H9 (cell line): ENCODE measurements around the gene FHOD3. TPM values are rescaled to one million over a fixed set of nuclear protein-coding genes. Genes with fewer than 3 reads are reported as not detected.
"Not testable (repeated sequence)": the region's sequence is repeated elsewhere in the genome, so short reads cannot be mapped to it uniquely, and the experiment has no call there.

Experiments
- DNase-seq: peaks from one replicate; pipeline ENCODE4 v3.0.0-alpha.2; 2017
- H2AFZ ChIP-seq: one replicate; pipeline ENCODE4 v1.6.1; 2013; ENCODE audit warnings: mild to moderate bottlenecking, low read length, control low read depth, moderate library complexity
- H2AK5ac ChIP-seq: 2 replicates; pipeline ENCODE4 v1.6.1; 2013; ENCODE audit warnings: low read length, control low read depth, mixed read lengths; ENCODE audit not compliant: insufficient read length
- H2BK120ac ChIP-seq: one replicate; pipeline ENCODE4 v1.6.1; 2013; ENCODE audit warnings: low read depth, mild to moderate bottlenecking, low read length, control low read depth, inconsistent platforms; ENCODE audit not compliant: poor library complexity, severe bottlenecking
- H2BK12ac ChIP-seq: 2 replicates; pipeline ENCODE4 v1.6.1; 2013; ENCODE audit warnings: low read length, control low read depth, mixed read lengths, low read depth; ENCODE audit not compliant: insufficient read length
- H2BK15ac ChIP-seq: 2 replicates; pipeline ENCODE4 v1.6.1; 2013; ENCODE audit warnings: low read depth, low read length, control low read depth
- H2BK20ac ChIP-seq: one replicate; pipeline ENCODE4 v1.6.1; 2013; ENCODE audit warnings: low read depth, mild to moderate bottlenecking, low read length, control low read depth, inconsistent platforms; ENCODE audit not compliant: poor library complexity, severe bottlenecking
- H2BK5ac ChIP-seq: 2 replicates; pipeline ENCODE4 v1.6.1; 2013; ENCODE audit warnings: low read length, control low read depth, mixed read lengths; ENCODE audit not compliant: insufficient read length
- H3K14ac ChIP-seq: 2 replicates; pipeline ENCODE4 v1.6.1; 2013; ENCODE audit warnings: low read length, control low read depth; ENCODE audit not compliant: insufficient read depth
- H3K18ac ChIP-seq: 2 replicates; pipeline ENCODE4 v1.6.1; 2013; ENCODE audit warnings: low read depth, mild to moderate bottlenecking, mixed read lengths, low read length, control low read depth; ENCODE audit not compliant: insufficient read length
- H3K23ac ChIP-seq: 2 replicates; pipeline ENCODE4 v1.6.1; 2013; ENCODE audit warnings: low read length, control low read depth, mixed read lengths, low read depth; ENCODE audit not compliant: insufficient read length
- H3K23me2 ChIP-seq: 2 replicates; pipeline ENCODE4 v1.6.1; 2013; ENCODE audit warnings: low read depth, mild to moderate bottlenecking, mixed read lengths, low read length, control low read depth; ENCODE audit not compliant: insufficient read length, poor library complexity, severe bottlenecking
- H3K27ac ChIP-seq: 2 replicates; pipeline ENCODE4 v1.5.1; 2013; ENCODE audit warnings: low read length, control low read depth, mixed read lengths, low read depth; ENCODE audit not compliant: insufficient read length
- H3K27me3 ChIP-seq: 2 replicates; pipeline ENCODE4 v1.6.1; 2013; ENCODE audit warnings: low read length, control low read depth, inconsistent platforms; ENCODE audit not compliant: insufficient read depth
- H3K4ac ChIP-seq: 2 replicates; pipeline ENCODE4 v1.6.1; 2013; ENCODE audit warnings: low read depth, mild to moderate bottlenecking, control low read depth, inconsistent platforms, low read length, moderate library complexity
- H3K4me1 ChIP-seq: 2 replicates; pipeline ENCODE4 v1.6.1; 2013; ENCODE audit warnings: low read length, control low read depth, inconsistent platforms; ENCODE audit not compliant: insufficient read depth
- H3K4me2 ChIP-seq: 2 replicates; pipeline ENCODE4 v1.6.1; 2013; ENCODE audit warnings: low read length, control low read depth, mixed read lengths; ENCODE audit not compliant: insufficient read length, insufficient read depth
- H3K56ac ChIP-seq: 2 replicates; pipeline ENCODE4 v1.6.1; 2013; ENCODE audit warnings: low read depth, mild to moderate bottlenecking, mixed read lengths, low read length, control low read depth; ENCODE audit not compliant: insufficient read length
- H3K79me1 ChIP-seq: 2 replicates; pipeline ENCODE4 v1.6.1; 2013; ENCODE audit warnings: low read depth, mild to moderate bottlenecking, moderate library complexity, low read length, control low read depth, inconsistent platforms; ENCODE audit not compliant: insufficient read depth, poor library complexity, severe bottlenecking
- H3K79me2 ChIP-seq: 2 replicates; pipeline ENCODE4 v1.6.1; 2013; ENCODE audit warnings: low read length, control low read depth, inconsistent platforms; ENCODE audit not compliant: insufficient read depth
- H3K9ac ChIP-seq: 2 replicates; pipeline ENCODE4 v1.6.1; 2013; ENCODE audit warnings: low read length, control low read depth, mixed read lengths; ENCODE audit not compliant: insufficient read length; ENCODE audit errors: extremely low read depth
- H3K9me3 ChIP-seq: one replicate; pipeline ENCODE4 v1.6.1; 2013; ENCODE audit warnings: low read depth, low read length, inconsistent platforms; ENCODE audit not compliant: control insufficient read depth
- H3T11ph ChIP-seq: one replicate; pipeline ENCODE4 v1.6.1; 2013; ENCODE audit warnings: mild to moderate bottlenecking, low read length, control low read depth, inconsistent platforms
- H4K20me1 ChIP-seq: one replicate; pipeline ENCODE4 v1.6.1; 2013; ENCODE audit not compliant: control insufficient read depth, insufficient read length, insufficient read depth
- H4K5ac ChIP-seq: 2 replicates; pipeline ENCODE4 v1.6.1; 2013; ENCODE audit warnings: low read depth, mild to moderate bottlenecking, mixed read lengths, low read length, control low read depth; ENCODE audit not compliant: insufficient read length
- H4K8ac ChIP-seq: replicated peaks from 2 replicates; pipeline ENCODE4 v1.6.1; 2013; ENCODE audit warnings: low read length, control low read depth, mixed read lengths, low read depth; ENCODE audit not compliant: insufficient read length
- H4K91ac ChIP-seq: 2 replicates; pipeline ENCODE4 v1.6.1; 2013; ENCODE audit warnings: low read depth, mild to moderate bottlenecking, moderate library complexity, mixed read lengths, low read length, control low read depth; ENCODE audit not compliant: insufficient read length
- H3K27ac Mint-ChIP-seq, 3 experiments: 2 replicates in 2 of 3; 3 replicates in 1 of 3; pipeline ENCODE4 v1.8.0; 2020 to 2021; ENCODE audit warnings: mixed read lengths in 3 of 3, mild to moderate bottlenecking in 1 of 3, moderate library complexity in 1 of 3
- H3K27me3 Mint-ChIP-seq: 2 replicates; pipeline ENCODE4 v1.8.0; 2021; ENCODE audit warnings: low read depth, mild to moderate bottlenecking, moderate library complexity, mixed read lengths
- H3K36me3 Mint-ChIP-seq, 3 experiments: 2 replicates in 2 of 3; 3 replicates in 1 of 3; pipeline ENCODE4 v1.8.0; 2020 to 2021; ENCODE audit warnings: low read depth in 3 of 3, mixed read lengths in 3 of 3; ENCODE audit not compliant: insufficient read depth in 1 of 3
- H3K4me1 Mint-ChIP-seq, 2 experiments: 2 replicates each; pipeline ENCODE4 v1.8.0; 2020; ENCODE audit warnings: mixed read lengths in 2 of 2
- H3K4me3 Mint-ChIP-seq, 2 experiments: 2 replicates in 1 of 2; 3 replicates in 1 of 2; pipeline ENCODE4 v1.8.0; 2020 to 2021; ENCODE audit warnings: mild to moderate bottlenecking in 2 of 2, mixed read lengths in 2 of 2, moderate library complexity in 1 of 2
- H3K9me3 Mint-ChIP-seq, 2 experiments: 2 replicates in 1 of 2; 3 replicates in 1 of 2; pipeline ENCODE4 v1.8.0; 2020; ENCODE audit warnings: mild to moderate bottlenecking in 2 of 2, mixed read lengths in 2 of 2, moderate library complexity in 1 of 2
- CTCF ChIP-seq: fragments of 200-600 bp; sonication (generic); conservative IDR thresholded peaks from 3 replicates; pipeline ENCODE4 v1.8.0; 2021; ENCODE audit warnings: antibody characterized with exemption, mild to moderate bottlenecking
- WGBS: extraction: QIAGEN DNeasy Blood & Tissue Kit; methylation state at CpG from one replicate; pipeline ENCODE4 v1.1.7; 2013; ENCODE audit warnings: missing lambda C conversion rate, low lambda C conversion rate, mixed read lengths; ENCODE audit not compliant: insufficient read length; ENCODE audit errors: extremely low coverage; 5-methylcytosine and 5-hydroxymethylcytosine counted together
- total RNA-seq: library from RNA; stranded (reverse); gene quantifications from 2 replicates; pipeline ENCODE4 v1.2.1, GENCODE V29; 2021

Gene FHOD3
- total RNA-seq, 1 experiment from 2014 or later = 8.0 TPM

- no CpG with 5 or more reads among the region's 7 CpGs for WGBS
- Histone ChIP-seq H3K4me1 (peaks cover 5% of the 10 kb centered on the region; the same call in 1 of the 2 replicates), H2BK5ac (no peak overlapping the region), H2AFZ (no peak overlapping the region), H4K91ac (no peak overlapping the region), H4K8ac (no peak overlapping the region), H3K14ac (no peak overlapping the region), H2BK20ac (no peak overlapping the region), H3T11ph (no peak overlapping the region), H3K27ac (no peak overlapping the region), H3K23ac (no peak overlapping the region), H3K9me3 (no peaks in the 10 kb centered on the region), H3K9ac (no peak overlapping the region), H2BK12ac (no peak overlapping the region), H4K20me1 (no peaks in the 10 kb centered on the region), H2BK15ac (no peak overlapping the region), H3K56ac (no peak overlapping the region), H3K4me2 (no peak overlapping the region), H3K23me2 (no peaks in the 10 kb centered on the region), H2AK5ac (no peak overlapping the region), H4K5ac (no peak overlapping the region), H3K79me1 (no peaks in the 10 kb centered on the region), H3K18ac (no peak overlapping the region), H2BK120ac (no peak overlapping the region), H3K4ac (no peak overlapping the region), H3K79me2 (no peaks in the 10 kb centered on the region), H3K27me3 (no peaks in the 10 kb centered on the region)
- DNase-seq = no peak
- Mint-ChIP-seq H3K27me3 (no peaks in the 10 kb centered on the region), H3K27ac (no peak overlapping the region), H3K4me1 (peaks cover 13 to 19% of the 10 kb centered on the region in 2 experiments), H3K36me3 (peaks cover 0 to 6% (median 0%) of the 10 kb centered on the region in 3 experiments; a peak in 3 of 7 replicates), H3K9me3 (no peaks in the 10 kb centered on the region), H3K4me3 (no peak overlapping the region)
- TF ChIP-seq CTCF = no peak
These were observed 58.0 kb downstream of the FHOD3 start for GRCh38 chr18:36355511-36355910.

GRCh38 chr18:36356741-36357140, 59.2 kb downstream of the FHOD3 start:
- not testable (repeated sequence) for H3K79me2 ChIP-seq, H3K79me1 ChIP-seq, H2BK15ac ChIP-seq, H3T11ph ChIP-seq, H3K4me2 ChIP-seq, H2BK5ac ChIP-seq, H3K9me3 Mint-ChIP-seq, H3K23me2 ChIP-seq, H3K56ac ChIP-seq, H3K27me3 Mint-ChIP-seq, H2BK20ac ChIP-seq, H3K4ac ChIP-seq, H3K18ac ChIP-seq, H3K23ac ChIP-seq, H4K5ac ChIP-seq, H3K27ac ChIP-seq, H3K27me3 ChIP-seq, H2AFZ ChIP-seq, DNase-seq, H3K4me3 Mint-ChIP-seq, H3K4me1 ChIP-seq, H3K4me1 Mint-ChIP-seq, H2BK12ac ChIP-seq, H3K9me3 ChIP-seq, H4K91ac ChIP-seq, H2BK120ac ChIP-seq, H4K20me1 ChIP-seq, H3K14ac ChIP-seq, H3K9ac ChIP-seq, H4K8ac ChIP-seq, H3K27ac Mint-ChIP-seq, H2AK5ac ChIP-seq
- no CpG with 5 or more reads among the region's 6 CpGs for WGBS
- H3K36me3 Mint-ChIP-seq = peaks cover 0 to 12% (median under 1%) of the 10 kb centered on the region in 3 experiments; a peak in 3 of 7 replicates
